Hepatocyte (in vitro differentiated cells): ENCODE data around the gene NXN.
"Not testable (repeated sequence)": the region's sequence is repeated elsewhere in the genome, so short reads cannot be mapped to it uniquely, and the experiment has no call there.

ENCODE experiments used
- EZH2 ChIP-seq: fragments of 200-600 bp; sonication (generic); IDR thresholded peaks from 2 replicates; pipeline ENCODE4 v1.6.1; 2016; ENCODE audit warnings: antibody characterized with exemption, mild to moderate bottlenecking, borderline replicate concordance
- TF ChIP-seq, protein P1 (sequence below): fragments of 200-600 bp; sonication (generic); IDR thresholded peaks from 2 replicates; pipeline ENCODE4 v1.5.1; 2016; ENCODE audit warnings: antibody characterized with exemption, mild to moderate bottlenecking; ENCODE audit not compliant: poor library complexity

DNA sequence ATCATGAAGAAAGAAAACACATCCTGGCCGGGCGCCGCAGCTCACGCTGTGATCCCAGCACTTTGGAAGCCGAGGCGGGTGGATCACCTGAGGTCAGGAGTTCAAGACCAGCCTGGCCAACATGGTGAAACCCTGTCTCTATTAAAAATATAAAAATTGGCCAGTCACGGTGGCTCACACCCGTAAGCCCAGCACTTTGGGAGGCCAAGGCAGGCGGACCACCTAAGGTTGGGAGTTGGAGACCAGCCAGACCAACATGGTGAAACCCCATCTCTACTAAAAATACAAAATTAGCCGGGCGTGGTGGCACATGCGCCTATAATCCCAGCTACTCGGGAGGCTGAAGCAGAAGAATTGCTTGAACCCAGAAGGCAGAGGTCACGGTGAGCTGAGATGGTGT, 7.7 kb downstream of the NXN start:
- not testable (repeated sequence) for TF ChIP-seq EZH2
- TF ChIP-seq, protein P1, sequence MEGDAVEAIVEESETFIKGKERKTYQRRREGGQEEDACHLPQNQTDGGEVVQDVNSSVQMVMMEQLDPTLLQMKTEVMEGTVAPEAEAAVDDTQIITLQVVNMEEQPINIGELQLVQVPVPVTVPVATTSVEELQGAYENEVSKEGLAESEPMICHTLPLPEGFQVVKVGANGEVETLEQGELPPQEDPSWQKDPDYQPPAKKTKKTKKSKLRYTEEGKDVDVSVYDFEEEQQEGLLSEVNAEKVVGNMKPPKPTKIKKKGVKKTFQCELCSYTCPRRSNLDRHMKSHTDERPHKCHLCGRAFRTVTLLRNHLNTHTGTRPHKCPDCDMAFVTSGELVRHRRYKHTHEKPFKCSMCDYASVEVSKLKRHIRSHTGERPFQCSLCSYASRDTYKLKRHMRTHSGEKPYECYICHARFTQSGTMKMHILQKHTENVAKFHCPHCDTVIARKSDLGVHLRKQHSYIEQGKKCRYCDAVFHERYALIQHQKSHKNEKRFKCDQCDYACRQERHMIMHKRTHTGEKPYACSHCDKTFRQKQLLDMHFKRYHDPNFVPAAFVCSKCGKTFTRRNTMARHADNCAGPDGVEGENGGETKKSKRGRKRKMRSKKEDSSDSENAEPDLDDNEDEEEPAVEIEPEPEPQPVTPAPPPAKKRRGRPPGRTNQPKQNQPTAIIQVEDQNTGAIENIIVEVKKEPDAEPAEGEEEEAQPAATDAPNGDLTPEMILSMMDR = not testable (repeated sequence)
